H1 (cell line): ENCODE data around the gene MAGOH. TPM values are rescaled to one million over a fixed set of nuclear protein-coding genes. Genes with fewer than 3 reads are reported as not detected.

Source experiments
- CTCF ChIA-PET: fragments of 300-600 bp; sonication (Branson Sonifier 250); formaldehyde crosslinking; loops from one replicate; lab custom pipeline; 2021; ENCODE audit not compliant: partially characterized antibody; lab: Charles Lee
- POLR2A ChIA-PET: fragments of 300-600 bp; sonication (Branson Sonifier 250); formaldehyde crosslinking; loops from one replicate; lab custom pipeline; 2021; ENCODE audit warnings: inconsistent platforms; ENCODE audit not compliant: partially characterized antibody; lab: Charles Lee
- DNase-seq, 2 experiments: peaks; one replicate each; pipeline versions ENCODE4 v3.0.0 to v3.0.0-alpha.2; 2010 to 2022; ENCODE audit warnings: low spot score in 2 of 2, low read depth in 1 of 2, mixed read lengths in 1 of 2
- FAIRE-seq: peaks from 2 replicates; lab custom pipeline; 2011; peaks lifted over from hg19 to GRCh38; lab: Jason Lieb, UNC
- H2AFZ ChIP-seq: 2 replicates; pipeline ENCODE4 v1.8.1; 2012; ENCODE audit warnings: low read length, inconsistent platforms
- H2AK5ac ChIP-seq: 2 replicates; pipeline ENCODE4 v1.6.1; 2013; ENCODE audit warnings: low read depth, low read length
- H2BK120ac ChIP-seq: replicated peaks from 2 replicates; pipeline ENCODE3; 2013; ENCODE audit warnings: low read depth, low read length, inconsistent platforms
- H2BK12ac ChIP-seq: 2 replicates; pipeline ENCODE4 v1.6.1; 2013; ENCODE audit warnings: low read depth, low read length
- H2BK15ac ChIP-seq: 2 replicates; pipeline ENCODE4 v1.6.1; 2013; ENCODE audit warnings: low read length
- H2BK20ac ChIP-seq: 2 replicates; pipeline ENCODE4 v1.6.1; 2013; ENCODE audit warnings: low read length
- H2BK5ac ChIP-seq: 2 replicates; pipeline ENCODE4 v1.6.1; 2013; ENCODE audit warnings: low read depth, low read length
- H3K14ac ChIP-seq: 2 replicates; pipeline ENCODE4 v1.6.1; 2013; ENCODE audit warnings: inconsistent platforms; ENCODE audit not compliant: insufficient read length
- H3K18ac ChIP-seq: 2 replicates; pipeline ENCODE4 v1.6.1; 2013; ENCODE audit warnings: low read length; ENCODE audit errors: extremely low read depth
- H3K23ac ChIP-seq: 2 replicates; pipeline ENCODE4 v1.6.1; 2013; ENCODE audit warnings: inconsistent platforms; ENCODE audit not compliant: insufficient read length
- H3K23me2 ChIP-seq: 2 replicates; pipeline ENCODE4 v1.6.1; 2013; ENCODE audit warnings: low read depth, low read length
- H3K27ac ChIP-seq: 2 replicates; pipeline ENCODE4 v1.6.1; 2011; ENCODE audit warnings: low read depth, low read length, inconsistent platforms
- H3K27me3 ChIP-seq, 4 experiments: replicated peaks in 1 of 4; 1 replicate in 1 of 4; 2 replicates in 3 of 4; pipeline versions ENCODE4 v1.6.1 to v1.8.1; 2011 to 2013; ENCODE audit warnings: low read length in 3 of 4, mild to moderate bottlenecking in 3 of 4, inconsistent platforms in 2 of 4, mixed read lengths in 2 of 4, moderate library complexity in 1 of 4; ENCODE audit not compliant: control insufficient read depth in 3 of 4, insufficient read depth in 3 of 4; ENCODE audit errors: extremely low read depth in 1 of 4
- H3K36me3 ChIP-seq, 4 experiments: 2 replicates each; pipeline versions ENCODE4 v1.6.1 to v1.8.1; 2011 to 2013; ENCODE audit warnings: mild to moderate bottlenecking in 4 of 4, low read length in 3 of 4, moderate library complexity in 2 of 4, control low read depth in 1 of 4, inconsistent platforms in 1 of 4; ENCODE audit not compliant: insufficient read depth in 4 of 4, control insufficient read depth in 2 of 4
- H3K4ac ChIP-seq: replicated peaks from 2 replicates; pipeline ENCODE3; 2013; ENCODE audit warnings: low read length, low read depth, mixed read lengths, inconsistent platforms; ENCODE audit not compliant: insufficient read length
- H3K4me1 ChIP-seq, 4 experiments: replicated peaks in 1 of 4; 1 replicate in 1 of 4; 2 replicates in 3 of 4; pipeline versions ENCODE4 v1.6.1 to v1.8.1; 2011 to 2013; ENCODE audit warnings: low read length in 3 of 4, inconsistent platforms in 2 of 4, mixed read lengths in 1 of 4; ENCODE audit not compliant: insufficient read depth in 4 of 4, control insufficient read depth in 3 of 4
- H3K4me2 ChIP-seq, 2 experiments: 2 replicates each; pipeline versions ENCODE4 v1.6.1 to v1.8.1; 2011 to 2013; ENCODE audit warnings: low read depth in 2 of 2, low read length in 2 of 2, control low read depth in 1 of 2, inconsistent platforms in 1 of 2, mild to moderate bottlenecking in 1 of 2; ENCODE audit not compliant: insufficient read depth in 1 of 2
- H3K4me3 ChIP-seq, 4 experiments: fragments of 200-600, 300-600 bp in 1 of 4; sonication (generic), shearing (Covaris generic), sonication (Bioruptor Twin) in 1 of 4; 2 replicates each; pipeline versions ENCODE4 v1.5.1 to v1.8.1; 2011 to 2016; ENCODE audit warnings: low read length in 4 of 4, low read depth in 3 of 4, control low read depth in 2 of 4, inconsistent platforms in 2 of 4, mild to moderate bottlenecking in 2 of 4, mixed read lengths in 1 of 4, moderate library complexity in 1 of 4; ENCODE audit not compliant: insufficient read depth in 2 of 4; ENCODE audit errors: extremely low read depth in 1 of 4
- H3K56ac ChIP-seq: replicated peaks from 2 replicates; pipeline ENCODE3; 2013; ENCODE audit warnings: low read depth, mild to moderate bottlenecking, mixed read lengths, low read length, inconsistent platforms; ENCODE audit not compliant: insufficient read length
- H3K79me1 ChIP-seq: 2 replicates; pipeline ENCODE4 v1.6.1; 2013; ENCODE audit warnings: low read depth, low read length, control low read depth
- H3K79me2 ChIP-seq, 2 experiments: 2 replicates each; pipeline versions ENCODE4 v1.6.1 to v1.8.1; 2012 to 2013; ENCODE audit warnings: low read length in 2 of 2, mild to moderate bottlenecking in 2 of 2, inconsistent platforms in 1 of 2; ENCODE audit not compliant: insufficient read depth in 2 of 2, control insufficient read depth in 1 of 2
- H3K9ac ChIP-seq, 4 experiments: replicated peaks in 1 of 4; 1 replicate in 1 of 4; 2 replicates in 3 of 4; pipeline versions ENCODE4 v1.6.1 to v1.8.1; 2011 to 2013; ENCODE audit warnings: low read depth in 3 of 4, low read length in 3 of 4, control low read depth in 2 of 4, mild to moderate bottlenecking in 2 of 4, moderate library complexity in 2 of 4, inconsistent platforms in 1 of 4; ENCODE audit errors: extremely low read depth in 1 of 4
- H3K9me3 ChIP-seq, 2 experiments: 2 replicates each; pipeline versions ENCODE4 v1.6.1 to v1.8.1; 2012 to 2013; ENCODE audit warnings: mild to moderate bottlenecking in 2 of 2, moderate library complexity in 2 of 2, control low read depth in 1 of 2, inconsistent platforms in 1 of 2, low read depth in 1 of 2, low read length in 1 of 2, mixed read lengths in 1 of 2; ENCODE audit not compliant: insufficient read depth in 2 of 2
- H4K20me1 ChIP-seq, 2 experiments: replicated peaks in 1 of 2; 2 replicates each; pipeline versions ENCODE3 to v1.8.1; 2011 to 2013; ENCODE audit warnings: inconsistent platforms in 2 of 2, low read length in 2 of 2, mild to moderate bottlenecking in 1 of 2; ENCODE audit not compliant: insufficient read depth in 2 of 2, control insufficient read depth in 1 of 2
- H4K5ac ChIP-seq: 2 replicates; pipeline ENCODE4 v1.6.1; 2013; ENCODE audit warnings: low read length, low read depth, mixed read lengths, inconsistent platforms; ENCODE audit not compliant: insufficient read length
- H4K8ac ChIP-seq: 2 replicates; pipeline ENCODE4 v1.8.0; 2013; ENCODE audit warnings: mild to moderate bottlenecking, moderate library complexity, low read length, inconsistent platforms; ENCODE audit not compliant: insufficient read depth; ENCODE audit errors: extremely low read depth
- H4K91ac ChIP-seq: replicated peaks from 2 replicates; pipeline ENCODE3; 2013; ENCODE audit warnings: low read length, mixed read lengths, inconsistent platforms; ENCODE audit not compliant: insufficient read length
- CBX5 ChIP-seq: fragments of 300-800, 300-1000 bp; sonication (generic); IDR thresholded peaks from 2 replicates; pipeline ENCODE4 v1.7.1; 2016; ENCODE audit warnings: antibody characterized with exemption, low read length, low read depth
- EGR1 ChIP-seq: IDR thresholded peaks from 2 replicates; pipeline ENCODE4 v1.6.1; 2011; ENCODE audit warnings: low read depth, low read length, borderline replicate concordance
- JUND ChIP-seq: IDR thresholded peaks from 2 replicates; pipeline ENCODE4 v1.6.1; 2011; ENCODE audit warnings: mild to moderate bottlenecking, improper control_type of control experiment, low read length
- POLR2AphosphoS5 ChIP-seq: IDR thresholded peaks from 2 replicates; pipeline ENCODE4 v1.6.1; 2011; ENCODE audit warnings: low read depth, low read length
- RNF2 ChIP-seq: fragments of 200-900, 300-1000 bp; sonication (generic); IDR thresholded peaks from 2 replicates; pipeline ENCODE4 v1.7.1; 2016; ENCODE audit warnings: borderline replicate concordance, low read depth, mild to moderate bottlenecking, antibody characterized with exemption, low read length; ENCODE audit not compliant: poor library complexity, severe bottlenecking; ENCODE audit errors: missing control alignments
- SIN3A ChIP-seq, 2 experiments: IDR thresholded peaks in 1 of 2; conservative IDR thresholded peaks in 1 of 2; 2 replicates each; pipeline ENCODE4 v1.6.1; 2011 to 2012; ENCODE audit warnings: low read length in 2 of 2, improper control_type of control experiment in 1 of 2, low read depth in 1 of 2, mild to moderate bottlenecking in 1 of 2
- SIX5 ChIP-seq: IDR thresholded peaks from 2 replicates; pipeline ENCODE4 v1.6.1; 2011; ENCODE audit warnings: mild to moderate bottlenecking, low read depth, low read length
- SP2 ChIP-seq: IDR thresholded peaks from 2 replicates; pipeline ENCODE4 v1.6.1; 2012; ENCODE audit warnings: mild to moderate bottlenecking, low read length, inconsistent platforms
- TBP ChIP-seq: IDR thresholded peaks from 2 replicates; pipeline ENCODE4 v1.6.1; 2011; ENCODE audit warnings: low read depth, low read length, improper control_type of control experiment
- TEAD4 ChIP-seq: IDR thresholded peaks from 2 replicates; pipeline ENCODE4 v1.6.1; 2012; ENCODE audit warnings: low read depth, low read length, inconsistent platforms, mixed read lengths
- YY1 ChIP-seq: IDR thresholded peaks from 2 replicates; pipeline ENCODE4 v1.6.1; 2011; ENCODE audit warnings: low read depth, mild to moderate bottlenecking, low read length
- WGBS, 2 experiments: shearing (Covaris generic) in 1 of 2; methylation state at CpG; one replicate each; pipeline versions ENCODE4 v1.1.6 to v1.1.7; 2013 to 2015; ENCODE audit warnings: low lambda C conversion rate in 2 of 2, mixed read lengths in 2 of 2, inconsistent platforms in 1 of 2, low coverage in 1 of 2, missing lambda C conversion rate in 1 of 2; ENCODE audit not compliant: insufficient replicate concordance in 2 of 2, insufficient coverage in 1 of 2, insufficient read length in 1 of 2; ENCODE audit errors: extremely low coverage in 1 of 2, missing lambda C conversion rate in 1 of 2; 5-methylcytosine and 5-hydroxymethylcytosine counted together
- polyA plus RNA-seq, 7 experiments: library from polyadenylated mRNA; depleted of rRNA in 3 of 7; stranded (reverse) in 5 of 7; unstranded in 2 of 7; fragments of >200 nt in 5 of 7; fragments of 200-250 nt in 2 of 7; gene quantifications; 1 replicate in 5 of 7; 2 replicates in 1 of 7; 4 replicates in 1 of 7; pipeline versions ENCODE4 v1.2.1 to v1.2.3, GENCODE V29; 2011 to 2013; ENCODE audit warnings: missing spikeins in 2 of 7, mixed read lengths in 2 of 7
- total RNA-seq: library from RNA; stranded (reverse); fragmentation: NEBNext Ultra II Directional; extraction: Animal tissue kit (Norgen Biotek cat#: 25700); gene quantifications from 2 replicates; pipeline ENCODE4 v1.2.1, GENCODE V29; 2021
- TF ChIP-seq, protein P1 (sequence below): IDR thresholded peaks from 2 replicates; pipeline ENCODE4 v1.6.1; 2012; ENCODE audit warnings: inconsistent platforms
- TF ChIP-seq, protein P2 (sequence below): IDR thresholded peaks from 2 replicates; pipeline ENCODE4 v1.6.1; 2012; ENCODE audit warnings: low read length, inconsistent platforms

Gene MAGOH
- total and polyA plus RNA-seq, 2 of the 8 experiments (the other 6 are each of a cell fraction or from before 2014, with no cell fraction given) = 46.9 to 74.3 TPM

DNA sequence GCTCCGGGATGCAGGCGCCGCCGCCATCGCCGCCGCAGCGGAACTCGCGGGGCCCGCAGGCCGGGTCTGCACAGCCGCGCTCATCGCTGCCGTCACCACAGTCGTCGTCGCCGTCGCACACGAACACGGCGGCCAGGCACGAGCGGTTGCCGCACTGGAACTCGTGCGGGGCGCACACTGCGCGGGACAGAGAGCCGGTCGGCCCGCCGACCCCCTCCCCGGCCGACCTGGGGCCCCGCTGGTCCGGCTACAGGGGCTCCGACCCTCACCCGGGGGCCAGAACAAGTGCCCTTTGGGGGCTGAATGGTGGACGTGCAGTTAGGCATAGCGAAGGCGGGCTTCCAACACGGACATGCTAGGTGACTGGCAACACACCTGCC is 38.6 kb upstream of the MAGOH start:
- FAIRE-seq = no peak
- POLR2A ChIA-PET = no interaction called here
- WGBS, 2 experiments = 90% methylated on average over 31 of the region's 46 CpGs; no CpG with 5 or more reads in 1 of the 2 experiments
- no peak for TF ChIP-seq YY1
- no peak for TF ChIP-seq SIX5
- TF ChIP-seq TEAD4 = no peak
- TF ChIP-seq EGR1 = no peak
- TF ChIP-seq CBX5 = no peak
- no peak for TF ChIP-seq TBP
- TF ChIP-seq POLR2AphosphoS5 = no peak
- TF ChIP-seq RNF2 = no peak
- no peak for TF ChIP-seq SP2
- TF ChIP-seq, protein P1, sequence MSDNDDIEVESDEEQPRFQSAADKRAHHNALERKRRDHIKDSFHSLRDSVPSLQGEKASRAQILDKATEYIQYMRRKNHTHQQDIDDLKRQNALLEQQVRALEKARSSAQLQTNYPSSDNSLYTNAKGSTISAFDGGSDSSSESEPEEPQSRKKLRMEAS = no peak
- TF ChIP-seq, protein P2, sequence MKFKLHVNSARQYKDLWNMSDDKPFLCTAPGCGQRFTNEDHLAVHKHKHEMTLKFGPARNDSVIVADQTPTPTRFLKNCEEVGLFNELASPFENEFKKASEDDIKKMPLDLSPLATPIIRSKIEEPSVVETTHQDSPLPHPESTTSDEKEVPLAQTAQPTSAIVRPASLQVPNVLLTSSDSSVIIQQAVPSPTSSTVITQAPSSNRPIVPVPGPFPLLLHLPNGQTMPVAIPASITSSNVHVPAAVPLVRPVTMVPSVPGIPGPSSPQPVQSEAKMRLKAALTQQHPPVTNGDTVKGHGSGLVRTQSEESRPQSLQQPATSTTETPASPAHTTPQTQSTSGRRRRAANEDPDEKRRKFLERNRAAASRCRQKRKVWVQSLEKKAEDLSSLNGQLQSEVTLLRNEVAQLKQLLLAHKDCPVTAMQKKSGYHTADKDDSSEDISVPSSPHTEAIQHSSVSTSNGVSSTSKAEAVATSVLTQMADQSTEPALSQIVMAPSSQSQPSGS = no peak
- TF ChIP-seq SIN3A (conservative IDR thresholded peaks at IDR 0.05 in 1 of 2, IDR thresholded peaks at IDR 0.05 in 1 of 2; ENCODE audit: low read depth in 1 of 2, low read length in 2 of 2) = no peak
- no peak for TF ChIP-seq JUND

More for the DNA sequence above, 38.6 kb upstream of the MAGOH start:
- Histone ChIP-seq H3K23me2 (no peaks in the 10 kb centered on the region), H2BK5ac (no peak overlapping the region), H4K91ac (no peak overlapping the region), H3K23ac (no peak overlapping the region), H3K4me3 (no peak overlapping the region), H4K20me1 (peaks cover 4% of the 10 kb centered on the region in 2 experiments), H3K79me2 (no peaks in the 10 kb centered on the region), H3K79me1 (0 out of 2 replicates have a peak, but pooled peaks cover 3% of the 10 kb centered on the region), H3K4me2 (no peak overlapping the region), H2BK20ac (no peak overlapping the region), H3K14ac (no peak overlapping the region), H3K36me3 (peaks cover 9 to 60% (median 44%) of the 10 kb centered on the region in 4 experiments; a peak in 7 of 8 replicates), H3K4ac (no peak overlapping the region), H2AK5ac (no peak overlapping the region), H2BK15ac (no peak overlapping the region), H3K9me3 (no peaks in the 10 kb centered on the region), H2AFZ (no peak overlapping the region), H4K5ac (no peak overlapping the region), H3K27ac (no peak overlapping the region), H3K18ac (no peak overlapping the region), H3K9ac (no peak overlapping the region), H3K27me3 (no peaks in the 10 kb centered on the region), H3K56ac (no peak overlapping the region), H2BK12ac (no peak overlapping the region), H4K8ac (peak overlapping the region; percentile 11; the same call in 1 of the 2 replicates), H3K4me1 (no peaks in the 10 kb centered on the region), H2BK120ac (no peak overlapping the region)
- no peak for DNase-seq
- CTCF ChIA-PET = interaction anchor here (0.7 to 7.0 kb wide), 11 partner anchors 8 to 316 kb away, joined by 3 to 103 read pairs (median 10); no protein-coding TSS in a partner anchor
